Tibial nerve (tissue), 4 donors: ENCODE results near the gene TMEM212. TPM values are rescaled to one million over a fixed set of nuclear protein-coding genes. Genes with fewer than 3 reads are reported as not detected.
A peak's percentile ranks its signal among the peaks of the same experiment; 100 is the strongest.

ENCODE experiments used
- DNase-seq, 2 donors: peaks; one replicate each; pipeline ENCODE4 v3.0.0-alpha.2; 2019; ENCODE audit warnings: low spot score in 2 of 2
- H3K27ac ChIP-seq, 4 donors: fragments of 200-600 bp; sonication (generic) in 3 of 4; one replicate each; pipeline ENCODE4 v1.5.1; 2017 to 2019; ENCODE audit warnings: mild to moderate bottlenecking in 1 of 4
- H3K27me3 ChIP-seq, 2 donors: fragments of 200-600 bp; sonication (generic) in 1 of 2; one replicate each; pipeline versions ENCODE4 v1.5.1 to v1.6.0; 2017 to 2019
- H3K36me3 ChIP-seq, 3 donors: fragments of 200-600 bp; sonication (generic); one replicate each; pipeline ENCODE4 v1.5.1; 2018 to 2019
- H3K4me1 ChIP-seq, 4 donors: fragments of 200-600 bp; sonication (generic) in 3 of 4; one replicate each; pipeline ENCODE4 v1.5.1; 2017 to 2019
- H3K4me3 ChIP-seq, 4 donors: fragments of 200-600 bp; sonication (generic) in 3 of 4; one replicate each; pipeline ENCODE4 v1.5.1; 2017 to 2019; ENCODE audit warnings: mild to moderate bottlenecking in 1 of 4, moderate library complexity in 1 of 4
- H3K9me3 ChIP-seq, 4 donors: fragments of 200-600 bp; sonication (generic) in 3 of 4; one replicate each; pipeline ENCODE4 v1.5.1; 2017 to 2019
- CTCF ChIP-seq, 5 experiments: fragments of 200-600 bp in 3 of 5; fragments of 450-650 bp in 2 of 5; sonication (generic) in 3 of 5; IDR thresholded peaks; one replicate each; pipeline ENCODE4 v1.5.1; 2016 to 2019; ENCODE audit warnings: antibody characterized with exemption in 5 of 5, mild to moderate bottlenecking in 3 of 5, moderate library complexity in 2 of 5
- EP300 ChIP-seq, 2 donors: sonication (generic); formaldehyde crosslinking; IDR thresholded peaks; one replicate each; pipeline ENCODE4 v1.6.1; 2017; ENCODE audit warnings: antibody characterized with exemption in 2 of 2, mild to moderate bottlenecking in 1 of 2
- POLR2A ChIP-seq, 2 donors: fragments of 450-650 bp; IDR thresholded peaks; one replicate each; pipeline ENCODE4 v1.6.1; 2017; ENCODE audit warnings: antibody characterized with exemption in 2 of 2, mild to moderate bottlenecking in 2 of 2, moderate library complexity in 2 of 2
- WGBS, 2 donors: methylation state at CpG; one replicate each; pipeline ENCODE4 v1.1.5; 2018; 5-methylcytosine and 5-hydroxymethylcytosine counted together
- total RNA-seq, 4 donors: library from RNA; depleted of rRNA; stranded (reverse); fragments of >200 nt; gene quantifications; one replicate each; pipeline ENCODE4 v1.1.0, GENCODE V29; 2016

TMEM212 gene
- total RNA-seq, 4 donors from 2014 or later = not detected

GRCh38 chr3:171837698-171838097, 5.5 kb upstream of the TMEM212 start:
- peak overlapping the region; percentile 21 to 86 (median 70) for H3K27ac ChIP-seq
- peaks cover 0 to 46% (median 7%) of the 10 kb centered on the region in 4 donors for H3K4me1 ChIP-seq
- H3K9me3 ChIP-seq = no peaks in the 10 kb centered on the region
- TF ChIP-seq POLR2A (IDR thresholded peaks at IDR 0.05) (no peak), CTCF (IDR thresholded peaks at IDR 0.05) (no peak), EP300 (IDR thresholded peaks at IDR 0.05) (no peak)
- H3K27me3 ChIP-seq = no peaks in the 10 kb centered on the region
- DNase-seq = no peak
- peak overlapping the region in 2 of 4 donors; percentile 21 to 39 for H3K4me3 ChIP-seq
- no peaks in the 10 kb centered on the region for H3K36me3 ChIP-seq

GRCh38 chr3:171838218-171838720, 4.9 kb upstream of the TMEM212 start:
- peak; percentile 31 to 71 for DNase-seq
- no peaks in the 10 kb centered on the region for H3K36me3 ChIP-seq
- peak; percentile 37 to 82 for TF ChIP-seq EP300 (IDR thresholded peaks at IDR 0.05)
- peak in 1 of 2 donors; percentile 18 for TF ChIP-seq POLR2A (IDR thresholded peaks at IDR 0.05)
- peak in 2 of 5 experiments; percentile 12 to 36 for TF ChIP-seq CTCF (IDR thresholded peaks at IDR 0.05)
- 10 to 12% methylated on average over 6 of the region's 6 CpGs for WGBS, 2 donors
- no peaks in the 10 kb centered on the region for H3K9me3 ChIP-seq
- H3K4me3 ChIP-seq = peak overlapping the region in 3 of 4 donors; percentile 10 to 39 (median 21)
- peak overlapping the region; percentile 21 to 86 (median 70) for H3K27ac ChIP-seq
- H3K4me1 ChIP-seq = peaks cover 0 to 47% (median 7%) of the 10 kb centered on the region in 4 donors
- H3K27me3 ChIP-seq = no peaks in the 10 kb centered on the region

GRCh38 chr3:171839270-171839669, 3.9 kb upstream of the TMEM212 start:
- 95% methylated on average over 2 of the region's 2 CpGs for WGBS, 2 donors
- peak overlapping the region in 1 of 4 donors; percentile 86 for H3K27ac ChIP-seq
- TF ChIP-seq EP300 (IDR thresholded peaks at IDR 0.05) = no peak
- TF ChIP-seq CTCF (IDR thresholded peaks at IDR 0.05) = no peak
- no peak for TF ChIP-seq POLR2A (IDR thresholded peaks at IDR 0.05)

GRCh38 chr3:171840445-171840810, 2.7 kb upstream of the TMEM212 start:
- H3K27ac ChIP-seq = no peak overlapping the region
- no peak overlapping the region for H3K4me3 ChIP-seq
- DNase-seq = no peak
- TF ChIP-seq POLR2A (IDR thresholded peaks at IDR 0.05) (no peak), CTCF (IDR thresholded peaks at IDR 0.05) (no peak), EP300 (IDR thresholded peaks at IDR 0.05) (no peak)
- H3K4me1 ChIP-seq = peaks cover 0 to 33% (median 5%) of the 10 kb centered on the region in 4 donors
- no peaks in the 10 kb centered on the region for H3K36me3 ChIP-seq
- H3K9me3 ChIP-seq = no peaks in the 10 kb centered on the region
- WGBS, 2 donors = 70 to 94% methylated on average over 2 of the region's 2 CpGs
- no peaks in the 10 kb centered on the region for H3K27me3 ChIP-seq

More at GRCh38 chr3:171839270-171839669, 3.9 kb upstream of the TMEM212 start:
- Histone ChIP-seq H3K27me3 (no peaks in the 10 kb centered on the region), H3K4me3 (no peak overlapping the region), H3K4me1 (peaks cover 0 to 37% (median 6%) of the 10 kb centered on the region in 4 donors), H3K36me3 (no peaks in the 10 kb centered on the region), H3K9me3 (no peaks in the 10 kb centered on the region)
- no peak for DNase-seq

GRCh38 chr3:171840811-171841619, 2.1 kb upstream of the TMEM212 start:
- 53 to 62% methylated on average over 6 of the region's 6 CpGs for WGBS, 2 donors
- no peak overlapping the region for H3K27ac ChIP-seq
- TF ChIP-seq CTCF (IDR thresholded peaks at IDR 0.05) (no peak), POLR2A (IDR thresholded peaks at IDR 0.05) (no peak), EP300 (IDR thresholded peaks at IDR 0.05) (no peak)
- no peaks in the 10 kb centered on the region for H3K36me3 ChIP-seq
- H3K9me3 ChIP-seq = no peaks in the 10 kb centered on the region
- no peaks in the 10 kb centered on the region for H3K27me3 ChIP-seq
- H3K4me1 ChIP-seq = peaks cover 0 to 33% (median 5%) of the 10 kb centered on the region in 4 donors
- no peak for DNase-seq
- H3K4me3 ChIP-seq = no peak overlapping the region
